ENCODE measurements around the gene PAPOLG. TPM values are rescaled to one million over a fixed set of nuclear protein-coding genes. Genes with fewer than 3 reads are reported as not detected.

The PAPOLG gene
- total and polyA plus RNA-seq, 2 of the 13 experiments (the other 11 are each of a cell fraction or from before 2014, with no cell fraction given), result 10.1 to 10.4 TPM

DNA sequence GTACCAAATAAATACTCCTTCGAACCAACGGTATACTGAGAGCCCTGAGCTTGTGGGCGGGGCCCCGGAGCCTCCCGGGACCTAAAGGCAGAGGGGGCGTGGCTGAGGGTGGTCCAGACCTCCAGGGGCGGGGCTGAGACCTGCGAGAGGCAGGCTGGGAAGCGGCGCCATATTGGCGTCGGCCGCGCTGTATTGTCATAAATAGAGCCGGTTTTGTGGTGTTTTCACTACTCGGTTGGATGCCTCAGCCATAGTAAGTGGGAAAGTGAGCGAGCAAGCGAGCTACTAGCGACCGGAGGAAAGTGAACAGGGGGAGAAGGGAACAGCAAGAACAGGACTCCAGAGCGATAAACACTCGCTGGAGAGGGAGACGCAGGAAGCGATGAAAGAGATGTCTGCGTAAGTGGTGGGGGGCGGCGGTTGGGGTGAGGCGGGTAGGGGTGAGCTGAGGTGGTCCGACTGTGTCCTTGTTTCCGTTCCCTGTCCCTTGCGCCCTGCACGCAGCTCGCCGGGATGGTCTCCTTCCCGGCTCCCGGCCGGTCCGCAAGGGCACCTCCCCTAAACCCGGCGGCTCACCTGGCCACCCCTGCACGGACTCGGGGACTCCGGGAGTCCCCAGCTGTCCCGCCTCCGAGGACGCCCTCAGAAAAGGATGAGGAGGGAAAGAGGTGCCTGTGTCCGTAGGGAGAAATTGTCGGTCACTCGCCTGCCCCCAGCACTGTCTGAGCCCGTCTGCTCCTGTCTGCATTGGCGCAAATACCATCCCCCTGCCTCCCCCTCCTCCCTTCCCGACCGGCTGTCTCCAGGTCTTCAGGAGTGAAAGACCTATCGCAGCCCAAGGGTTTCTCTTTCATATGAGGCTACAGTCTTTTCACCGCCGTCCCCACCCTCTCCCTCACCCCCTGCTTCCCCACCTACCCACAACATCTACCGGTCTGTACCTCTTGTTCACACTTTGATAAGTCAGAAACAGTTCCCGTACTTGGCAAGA is at the start of gene PAPOLG (continued):
- TF ChIP-seq TRAFD1 (CRISPR knock-in tag; IDR thresholded peaks at IDR 0.05; ENCODE audit: borderline replicate concordance) (no peak), PRDM10 (CRISPR knock-in tag; IDR thresholded peaks at IDR 0.05; ENCODE audit: low read depth) (peak; percentile 9; the same call in 1 of the 2 replicates), ZNF10 (CRISPR knock-in tag; IDR thresholded peaks at IDR 0.05; ENCODE audit: borderline replicate concordance, low read depth) (no peak), ZNF550 (CRISPR knock-in tag; IDR thresholded peaks at IDR 0.05; ENCODE audit: borderline replicate concordance) (no peak), SAP130 (CRISPR knock-in tag; IDR thresholded peaks at IDR 0.05; ENCODE audit: low read depth) (peak; percentile 89), ZNF329 (CRISPR knock-in tag; IDR thresholded peaks at IDR 0.05; ENCODE audit: low read depth) (no peak), FOXA3 (CRISPR knock-in tag; IDR thresholded peaks at IDR 0.05) (peak; percentile 41; the same call in 1 of the 2 replicates), FOSL2 (CRISPR knock-in tag; IDR thresholded peaks at IDR 0.05) (peak; percentile 49), SIX1 (CRISPR knock-in tag; IDR thresholded peaks at IDR 0.05; ENCODE audit: borderline replicate concordance) (no peak), ZNF335 (CRISPR knock-in tag; IDR thresholded peaks at IDR 0.05) (peak; percentile 30; the same call in 1 of the 2 replicates), ZNF256 (CRISPR knock-in tag; conservative IDR thresholded peaks at IDR 0.05) (no peak), ZNF775 (CRISPR knock-in tag; IDR thresholded peaks at IDR 0.05; ENCODE audit: borderline replicate concordance) (no peak), ATF4 (CRISPR knock-in tag; IDR thresholded peaks at IDR 0.05) (peak in 1 of 2 experiments; percentile 37; a peak in 1 of 4 replicates), ZNF569 (CRISPR knock-in tag; IDR thresholded peaks at IDR 0.05; ENCODE audit: borderline replicate concordance) (no peak), TAF15 (IDR thresholded peaks at IDR 0.05; ENCODE audit: low read depth, low read length, poor library complexity, severe bottlenecking) (no peak), ZNF317 (CRISPR knock-in tag; IDR thresholded peaks at IDR 0.05) (peak; percentile 33; the same call in 1 of the 2 replicates), THAP7 (CRISPR knock-in tag; IDR thresholded peaks at IDR 0.05) (peak; percentile 98), ZNF326 (CRISPR knock-in tag; IDR thresholded peaks at IDR 0.05; ENCODE audit: borderline replicate concordance) (no peak)
- TF ChIP-seq, protein P1, sequence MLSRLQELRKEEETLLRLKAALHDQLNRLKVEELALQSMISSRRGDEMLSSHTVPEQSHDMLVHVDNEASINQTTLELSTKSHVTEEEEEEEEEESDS (CRISPR knock-in tag; IDR thresholded peaks at IDR 0.05; ENCODE audit: borderline replicate concordance), result no peak; the same call in 1 of the 2 replicates

All from HepG2 (cell line).